Right atrium auricular region (tissue), 2 donors: ENCODE data around the gene TBXA2R. TPM values are rescaled to one million over a fixed set of nuclear protein-coding genes. Genes with fewer than 3 reads are reported as not detected.

ENCODE experiments used
- DNase-seq: peaks from one replicate; pipeline ENCODE4 v3.0.0-alpha.2; 2019; ENCODE audit warnings: low spot score
- H3K27ac ChIP-seq, 2 donors: fragments of 200-600 bp; sonication (generic); 1 replicate in 1 of 2; 2 replicates in 1 of 2; pipeline ENCODE4 v1.5.1; 2016 to 2019
- H3K27me3 ChIP-seq, 2 donors: fragments of 200-600 bp; sonication (generic); one replicate each; pipeline versions ENCODE4 v1.5.1 to v1.6.0; 2017 to 2019
- H3K36me3 ChIP-seq: fragments of 200-600 bp; sonication (generic); one replicate; pipeline ENCODE4 v1.5.1; 2016
- H3K4me1 ChIP-seq, 2 donors: fragments of 200-600 bp; sonication (generic); one replicate each; pipeline versions ENCODE4 v1.5.1 to v1.6.0; 2017 to 2019
- H3K4me3 ChIP-seq, 2 donors: fragments of 200-600 bp; sonication (generic); 1 replicate in 1 of 2; 2 replicates in 1 of 2; pipeline ENCODE4 v1.5.1; 2017 to 2019; ENCODE audit warnings: mild to moderate bottlenecking in 1 of 2, moderate library complexity in 1 of 2
- H3K9me3 ChIP-seq, 2 donors: fragments of 200-600 bp; sonication (generic); one replicate each; pipeline ENCODE4 v1.5.1; 2019
- total RNA-seq, 2 donors: library from RNA; depleted of rRNA; stranded (reverse); fragments of >200 nt; gene quantifications; one replicate each; pipeline ENCODE4 v1.1.0, GENCODE V29; 2016
- TF ChIP-seq, protein P1 (sequence below), 2 donors: fragments of 200-600 bp; sonication (generic); IDR thresholded peaks; one replicate each; pipeline ENCODE4 v1.5.1; 2019; ENCODE audit warnings: antibody characterized with exemption in 2 of 2

TBXA2R gene
- total RNA-seq, 2 donors from 2014 or later, result 0.67 to 1.1 TPM

DNA sequence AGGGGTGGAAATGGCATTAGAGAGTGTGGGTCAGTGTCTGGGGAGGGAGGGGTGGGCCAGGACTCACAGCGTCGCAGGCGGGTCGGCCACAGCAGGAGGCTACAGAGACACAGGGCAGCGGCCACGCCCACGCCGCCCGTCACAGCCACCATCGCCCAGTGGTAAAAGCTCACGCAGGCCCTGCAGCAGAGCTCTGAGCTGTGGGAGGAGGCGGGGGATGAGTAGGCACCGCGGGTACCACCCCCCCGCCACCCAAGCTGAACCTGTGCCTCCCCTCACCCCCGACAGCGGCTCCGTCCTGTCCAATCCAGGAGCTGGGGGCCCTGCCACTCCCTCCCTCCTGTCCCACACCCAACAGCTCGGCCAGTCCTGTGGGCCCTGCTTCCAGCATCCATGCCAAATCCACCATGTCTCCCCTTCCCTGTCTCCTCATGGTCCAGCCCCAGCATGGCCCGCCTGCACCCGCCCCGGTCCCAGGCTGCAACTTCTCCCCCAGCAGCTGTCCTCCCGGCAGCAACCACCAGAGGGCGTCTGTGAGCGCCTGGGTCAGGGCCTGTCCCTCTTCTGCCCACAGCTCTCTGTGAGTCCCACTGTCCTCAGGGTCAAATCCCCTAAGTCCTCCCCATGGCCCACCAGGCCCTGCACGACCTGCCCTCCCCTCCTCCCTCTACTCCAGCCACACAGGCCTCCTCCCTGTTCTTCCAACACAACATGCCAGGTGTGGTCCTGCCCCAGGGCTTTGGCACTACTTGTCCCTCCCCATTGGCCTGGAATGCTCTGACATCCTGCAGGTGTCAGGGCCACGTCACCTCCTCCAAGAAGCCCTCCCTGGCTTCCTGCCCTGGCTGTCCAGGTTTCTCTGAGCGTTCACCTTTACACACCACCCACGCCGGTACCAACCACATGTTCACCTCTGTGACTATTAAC, 61.7 kb downstream of the TBXA2R start:
- no peaks in the 10 kb centered on the region for H3K27me3 ChIP-seq
- DNase-seq, result peak; percentile 75
- H3K4me1 ChIP-seq, result no peaks in the 10 kb centered on the region
- no peak overlapping the region for H3K4me3 ChIP-seq
- H3K9me3 ChIP-seq, result no peaks in the 10 kb centered on the region
- H3K27ac ChIP-seq, result no peak overlapping the region
- H3K36me3 ChIP-seq, result no peaks in the 10 kb centered on the region
- TF ChIP-seq, protein P1, sequence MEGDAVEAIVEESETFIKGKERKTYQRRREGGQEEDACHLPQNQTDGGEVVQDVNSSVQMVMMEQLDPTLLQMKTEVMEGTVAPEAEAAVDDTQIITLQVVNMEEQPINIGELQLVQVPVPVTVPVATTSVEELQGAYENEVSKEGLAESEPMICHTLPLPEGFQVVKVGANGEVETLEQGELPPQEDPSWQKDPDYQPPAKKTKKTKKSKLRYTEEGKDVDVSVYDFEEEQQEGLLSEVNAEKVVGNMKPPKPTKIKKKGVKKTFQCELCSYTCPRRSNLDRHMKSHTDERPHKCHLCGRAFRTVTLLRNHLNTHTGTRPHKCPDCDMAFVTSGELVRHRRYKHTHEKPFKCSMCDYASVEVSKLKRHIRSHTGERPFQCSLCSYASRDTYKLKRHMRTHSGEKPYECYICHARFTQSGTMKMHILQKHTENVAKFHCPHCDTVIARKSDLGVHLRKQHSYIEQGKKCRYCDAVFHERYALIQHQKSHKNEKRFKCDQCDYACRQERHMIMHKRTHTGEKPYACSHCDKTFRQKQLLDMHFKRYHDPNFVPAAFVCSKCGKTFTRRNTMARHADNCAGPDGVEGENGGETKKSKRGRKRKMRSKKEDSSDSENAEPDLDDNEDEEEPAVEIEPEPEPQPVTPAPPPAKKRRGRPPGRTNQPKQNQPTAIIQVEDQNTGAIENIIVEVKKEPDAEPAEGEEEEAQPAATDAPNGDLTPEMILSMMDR (IDR thresholded peaks at IDR 0.05), result peak; percentile 84 to 98

Other genes with a start within 250 kb of the TBXA2R start
- 100 to 1,000 TPM; 111 to 196 TPM for gene NFIC, start 240.3 kb downstream of the TBXA2R start, total RNA-seq
- not detected for gene SMIM24, start 126.3 kb downstream of the TBXA2R start, total RNA-seq
- not detected for gene SMIM44, start 123.4 kb downstream of the TBXA2R start, total RNA-seq
- 10 to 100 TPM; 14.1 to 18.4 TPM for gene DOHH, start 106.2 kb downstream of the TBXA2R start, total RNA-seq
- 10 to 100 TPM; 20.6 to 21.7 TPM for gene FZR1, start 100.6 kb downstream of the TBXA2R start, total RNA-seq
- gene TEKTIP1, start 67.7 kb downstream of the TBXA2R start, total RNA-seq, result not detected
- 10 to 100 TPM; 15.8 to 35.4 TPM for gene MFSD12, start 49.3 kb downstream of the TBXA2R start, total RNA-seq
- 10 to 100 TPM; 51.8 to 52.5 TPM for gene HMG20B, start 33.9 kb downstream of the TBXA2R start, total RNA-seq
- gene GIPC3, start 21.4 kb downstream of the TBXA2R start, total RNA-seq, result 1 to 10 TPM in 1 of 2 donors, under 1 TPM in 1; 0.96 to 1.5 TPM
- gene CACTIN, start 19.9 kb upstream of the TBXA2R start, total RNA-seq, result 10 to 100 TPM; 11.2 to 22.8 TPM
- gene PIP5K1C, start 93.6 kb upstream of the TBXA2R start, total RNA-seq, result 10 to 100 TPM; 31.3 to 45.8 TPM
- gene TJP3, start 101.5 kb upstream of the TBXA2R start, total RNA-seq, result 1 to 10 TPM in 1 of 2 donors, not detected in 1; 1.1 TPM
- 10 to 100 TPM; 14.7 to 24.8 TPM for gene APBA3, start 154.8 kb upstream of the TBXA2R start, total RNA-seq
- gene MRPL54, start 155.8 kb upstream of the TBXA2R start, total RNA-seq, result 10 to 100 TPM; 81.0 to 84.4 TPM
- not detected for gene RAX2, start 165.4 kb upstream of the TBXA2R start, total RNA-seq
- gene MATK, start 179.5 kb upstream of the TBXA2R start, total RNA-seq, result 1 to 10 TPM in 1 of 2 donors, under 1 TPM in 1; 0.26 to 1.5 TPM